Daoy (cell line): ENCODE measurements around the gene C12orf56. TPM values are rescaled to one million over a fixed set of nuclear protein-coding genes. Genes with fewer than 3 reads are reported as not detected.
"Not testable (repeated sequence)": the region's sequence is repeated elsewhere in the genome, so short reads cannot be mapped to it uniquely, and the experiment has no call there.

Experiments
- DNase-seq: peaks from one replicate; pipeline ENCODE4 v3.0.0-alpha.2; 2015; ENCODE audit warnings: low read depth
- total RNA-seq: library from RNA; depleted of rRNA; stranded (reverse); fragments of >200 nt; shearing (Covaris generic); gene quantifications from 2 replicates; pipeline ENCODE4 v1.2.3, GENCODE V29; 2014

The C12orf56 gene
- total RNA-seq, 1 experiment from 2014 or later: not detected

GRCh38 chr12:64385468-64385867, 5.1 kb downstream of the C12orf56 start:
- peak; percentile 58 for DNase-seq

- no peak for DNase-seq
Observed at GRCh38 chr12:64385019-64385418, 5.5 kb downstream of the C12orf56 start.

GRCh38 chr12:64383675-64384074, 6.9 kb downstream of the C12orf56 start:
- DNase-seq: no peak

DNA sequence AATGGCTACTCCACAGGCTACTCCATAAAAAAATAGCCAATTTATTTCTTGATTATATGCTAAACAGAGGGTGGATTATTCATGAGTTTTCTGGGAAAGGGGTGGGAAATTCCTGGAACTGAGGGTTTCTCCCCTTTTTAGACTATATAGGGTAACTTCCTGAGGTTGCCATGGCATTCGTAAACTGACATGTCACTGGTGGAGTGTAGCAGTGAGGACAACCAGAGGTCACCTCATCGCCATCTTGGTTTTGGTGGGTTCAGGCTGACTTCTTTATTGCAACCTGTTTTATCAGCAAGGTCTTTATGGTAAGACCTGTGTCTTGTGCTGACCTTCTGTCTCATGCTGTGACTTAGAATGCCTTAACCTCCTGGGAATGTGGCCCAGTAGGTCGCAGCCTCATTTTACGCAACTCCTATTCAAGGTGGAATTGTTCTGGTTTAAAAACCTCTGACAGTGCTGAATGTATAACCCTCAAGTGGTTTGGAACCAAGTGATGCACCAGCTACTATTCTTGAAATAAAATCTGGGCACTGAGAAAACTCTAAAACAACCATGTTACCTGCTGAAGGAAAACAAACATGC, 27.7 kb downstream of the C12orf56 start:
- no peak for DNase-seq

- not testable (repeated sequence) for DNase-seq
Observed at GRCh38 chr12:64361173-64361572, 29.4 kb downstream of the C12orf56 start.

GRCh38 chr12:64356209-64356608, 34.3 kb downstream of the C12orf56 start:
- DNase-seq: not testable (repeated sequence)

DNA sequence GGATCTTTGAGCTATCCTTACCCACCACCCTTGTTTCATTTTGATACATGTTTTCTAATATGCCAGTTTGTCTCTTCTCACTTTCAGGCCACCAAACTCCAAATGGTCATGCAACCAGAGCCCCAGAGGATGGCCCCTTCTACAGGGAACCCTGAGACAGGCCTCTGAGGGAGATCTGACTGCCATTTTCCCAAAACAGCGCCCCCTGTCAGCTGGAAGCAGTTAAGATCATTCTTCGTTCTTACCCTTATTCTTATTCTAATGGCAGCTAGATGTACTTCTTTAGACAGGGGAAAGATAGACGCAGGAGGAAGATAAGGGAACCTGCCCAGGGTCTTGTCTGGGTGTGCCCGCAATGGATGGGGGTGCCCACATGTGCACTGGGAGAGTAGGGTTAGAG, 38.4 kb downstream of the C12orf56 start:
- DNase-seq: peak; percentile 31

DNA sequence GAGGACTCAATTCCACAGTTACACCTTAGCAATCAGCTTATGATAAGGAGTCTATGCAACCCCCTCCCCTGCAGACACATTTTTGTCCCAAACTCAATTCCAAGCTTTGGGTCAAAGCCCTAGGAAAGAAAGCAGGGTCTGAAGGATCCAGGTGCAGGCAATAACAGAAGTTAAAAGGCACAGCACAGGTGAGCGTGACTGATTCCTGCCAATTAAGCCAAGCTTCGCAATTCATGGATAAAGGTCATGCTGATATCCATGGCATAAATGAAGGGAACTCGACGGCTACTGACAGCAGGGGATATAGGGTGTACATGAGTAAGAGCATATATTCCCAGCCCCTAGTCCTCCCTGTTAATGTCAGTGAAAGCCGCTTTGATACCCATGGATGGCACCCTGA, 39.3 kb downstream of the C12orf56 start:
- DNase-seq: no peak

GRCh38 chr12:64347630-64348029, 42.9 kb downstream of the C12orf56 start:
- no peak for DNase-seq

DNA sequence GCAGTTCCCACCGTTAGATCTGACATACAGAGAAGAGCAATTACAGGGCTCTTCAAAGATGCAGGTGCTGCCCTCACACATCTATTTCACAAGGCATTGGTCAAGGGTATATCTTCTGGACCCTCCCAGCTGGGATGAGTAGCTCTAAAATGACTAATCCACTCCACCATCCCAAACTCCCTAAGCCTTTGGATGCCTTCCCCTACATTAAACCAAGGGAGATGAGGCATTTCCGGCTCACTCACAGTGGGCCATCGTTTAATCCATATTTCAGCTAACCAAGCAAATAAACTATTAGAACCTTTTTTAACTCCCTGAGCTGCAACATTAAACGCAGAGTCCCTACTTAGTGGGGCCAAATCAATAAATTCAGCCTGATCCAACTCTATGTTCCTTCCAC, 45.9 kb downstream of the C12orf56 start:
- DNase-seq: peak; percentile 49

DNA sequence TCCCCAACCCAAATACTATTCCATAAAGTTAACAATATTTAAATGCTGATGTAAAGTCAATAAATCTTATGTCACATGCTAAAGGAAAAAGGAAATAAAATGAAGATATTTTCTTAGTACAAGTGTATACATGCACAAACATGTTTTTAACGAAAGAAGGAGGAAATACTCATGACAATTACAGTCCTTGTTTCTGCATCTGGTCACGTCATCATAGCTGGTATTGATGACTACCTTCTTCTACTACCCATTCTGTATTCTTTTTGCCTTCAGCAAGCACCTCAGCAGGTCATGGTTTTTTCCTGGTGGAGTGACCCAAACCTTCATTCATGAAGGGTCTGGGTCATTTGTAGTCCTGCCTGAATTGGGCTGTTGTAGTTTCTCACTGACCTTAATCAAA, 50.0 kb downstream of the C12orf56 start:
- not testable (repeated sequence) for DNase-seq

- no peak for DNase-seq
Observed at GRCh38 chr12:64335886-64336466, 54.6 kb downstream of the C12orf56 start.

GRCh38 chr12:64332938-64333337, 57.6 kb downstream of the C12orf56 start:
- no peak for DNase-seq

DNA sequence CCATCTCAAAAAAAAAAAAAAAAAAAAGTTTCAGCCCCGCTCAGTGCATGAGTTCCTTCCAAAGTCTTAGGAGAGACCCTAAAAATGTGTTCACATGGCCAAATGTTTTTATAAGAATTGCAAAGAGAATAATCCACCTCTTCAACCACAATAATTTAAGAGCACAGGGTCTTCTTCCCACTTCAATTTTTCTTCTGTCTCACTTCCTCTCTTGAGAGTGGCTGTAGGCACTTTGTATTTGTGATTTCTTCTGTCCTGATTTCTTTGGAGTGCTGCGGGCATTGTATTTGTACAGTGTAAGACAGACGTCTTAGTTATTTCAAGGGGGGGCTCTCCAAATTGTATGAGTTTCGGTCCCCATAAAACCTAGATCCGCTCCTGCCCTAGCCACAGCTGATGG, 58.3 kb downstream of the C12orf56 start:
- DNase-seq: no peak

- DNase-seq: not testable (repeated sequence)
Observed at GRCh38 chr12:64329031-64329710, 61.4 kb downstream of the C12orf56 start.

- DNase-seq: no peak
Observed at GRCh38 chr12:64325055-64325454, 65.5 kb downstream of the C12orf56 start.

GRCh38 chr12:64323476-64324225, 66.9 kb downstream of the C12orf56 start:
- no peak for DNase-seq

GRCh38 chr12:64323006-64323405, 67.6 kb downstream of the C12orf56 start:
- DNase-seq: no peak

- DNase-seq: no peak
Observed at GRCh38 chr12:64320611-64321010, 69.9 kb downstream of the C12orf56 start.

DNA sequence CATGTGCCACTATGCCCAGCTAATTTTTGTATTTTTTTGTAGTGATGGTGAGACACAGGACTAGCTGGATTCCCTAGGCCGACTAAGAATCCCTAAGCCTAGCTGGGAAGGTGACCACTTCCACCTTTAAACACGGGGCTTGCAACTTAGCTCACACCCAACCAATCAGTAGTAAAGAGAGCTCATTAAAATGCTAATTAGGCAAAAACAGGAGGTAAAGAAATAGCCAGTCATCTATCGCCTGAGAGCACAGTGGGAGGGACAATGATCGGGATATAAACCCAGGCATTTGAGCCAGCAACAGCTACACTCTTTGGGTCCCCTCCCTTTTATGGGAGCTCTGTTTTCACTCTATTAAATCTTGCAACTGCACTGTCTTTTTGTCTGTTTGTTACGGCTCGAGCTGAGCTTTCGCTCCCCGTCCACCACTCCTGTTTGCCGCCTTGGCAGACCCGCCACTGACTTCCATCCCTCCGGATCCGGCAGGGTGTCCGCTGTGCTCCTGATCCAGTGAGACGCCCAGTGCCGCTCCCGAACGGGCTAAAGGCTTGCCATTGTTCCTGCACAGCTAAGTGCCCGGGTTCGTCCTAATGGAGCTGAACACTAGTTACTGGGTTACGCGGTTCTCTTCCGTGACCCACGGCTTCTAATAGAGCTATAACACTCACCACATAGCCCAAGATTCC, 70.9 kb downstream of the C12orf56 start:
- not testable (repeated sequence) for DNase-seq

- peak; percentile 65 for DNase-seq
Observed at GRCh38 chr12:64318605-64319004, 72.0 kb downstream of the C12orf56 start.

GRCh38 chr12:64311877-64312276, 78.7 kb downstream of the C12orf56 start:
- no peak for DNase-seq
